GM15510 (cell line): Measurements from ENCODE around the gene LMBR1.

Experiments
- POLR2A ChIP-seq: IDR thresholded peaks from 3 replicates; pipeline ENCODE4 v1.6.1; 2011; ENCODE audit warnings: borderline replicate concordance; ENCODE audit not compliant: insufficient read length; ENCODE audit errors: extremely low read depth

LMBR1 gene

GRCh38 chr7:156827587-156828203 is 65.3 kb downstream of the LMBR1 start:
- TF ChIP-seq POLR2A, result no peak

- no peak for TF ChIP-seq POLR2A
Observed at GRCh38 chr7:156823435-156823834, 69.5 kb downstream of the LMBR1 start.

GRCh38 chr7:156820445-156821063 is 72.4 kb downstream of the LMBR1 start:
- TF ChIP-seq POLR2A, result no peak

GRCh38 chr7:156819733-156820295 is 73.2 kb downstream of the LMBR1 start:
- no peak for TF ChIP-seq POLR2A

GRCh38 chr7:156818133-156818532 is 74.8 kb downstream of the LMBR1 start:
- TF ChIP-seq POLR2A, result no peak

GRCh38 chr7:156816943-156817572 is 75.9 kb downstream of the LMBR1 start:
- no peak for TF ChIP-seq POLR2A

- TF ChIP-seq POLR2A, result no peak
Observed at GRCh38 chr7:156811706-156812105, 81.3 kb downstream of the LMBR1 start.

- TF ChIP-seq POLR2A, result no peak
Observed at GRCh38 chr7:156802214-156802613, 90.8 kb downstream of the LMBR1 start.

- TF ChIP-seq POLR2A, result no peak
Observed at GRCh38 chr7:156795415-156795814, 97.6 kb downstream of the LMBR1 start.

- TF ChIP-seq POLR2A, result no peak
Observed at GRCh38 chr7:156793334-156793733, 99.6 kb downstream of the LMBR1 start.

GRCh38 chr7:156792611-156793010 is 100.4 kb downstream of the LMBR1 start:
- TF ChIP-seq POLR2A, result no peak

GRCh38 chr7:156791241-156791640 is 101.7 kb downstream of the LMBR1 start:
- TF ChIP-seq POLR2A, result no peak

- no peak for TF ChIP-seq POLR2A
Observed at GRCh38 chr7:156790264-156790663, 102.7 kb downstream of the LMBR1 start.

- no peak for TF ChIP-seq POLR2A
Observed at GRCh38 chr7:156785998-156786543, 106.9 kb downstream of the LMBR1 start.

GRCh38 chr7:156783864-156784263 is 109.1 kb downstream of the LMBR1 start:
- no peak for TF ChIP-seq POLR2A

GRCh38 chr7:156781972-156782371 is 111.0 kb downstream of the LMBR1 start:
- TF ChIP-seq POLR2A, result no peak

GRCh38 chr7:156780724-156781455 is 112.1 kb downstream of the LMBR1 start:
- TF ChIP-seq POLR2A, result no peak
